Naive thymus-derived CD4-positive, alpha-beta T cell (primary cell): Measurements from ENCODE around the gene THSD4. TPM values are rescaled to one million over a fixed set of nuclear protein-coding genes. Genes with fewer than 3 reads are reported as not detected.

Experiments
- ATAC-seq: fragments of 150-1000 bp; cut with Tn5 transposase; 2 replicates; pipeline ENCODE4 v1.10.0; 2021; ENCODE audit warnings: mild to moderate bottlenecking, moderate library complexity
- CTCF ChIA-PET: fragments of 350-600 bp; sonication (Branson Sonifier 250); formaldehyde crosslinking; loops from one replicate; lab custom pipeline; 2021; ENCODE audit warnings: antibody characterized with exemption; lab: Charles Lee
- POLR2A ChIA-PET: fragments of 350-600 bp; sonication (Branson Sonifier 250); formaldehyde crosslinking; loops from one replicate; lab custom pipeline; 2021; ENCODE audit warnings: antibody characterized with exemption, inconsistent platforms; lab: Charles Lee
- DNase-seq, 9 donors: peaks; one replicate each; pipeline versions ENCODE4 v3.0.0 to v3.0.0-alpha.2; 2020 to 2022; ENCODE audit warnings: mixed read lengths in 1 of 9
- H3K27ac ChIP-seq: one replicate; pipeline ENCODE4 v1.7.0; 2013; ENCODE audit warnings: mild to moderate bottlenecking, low read depth, low read length, moderate library complexity
- H3K27me3 ChIP-seq, 2 donors: one replicate each; pipeline ENCODE4 v1.7.0; 2013; ENCODE audit warnings: low read length in 2 of 2, mild to moderate bottlenecking in 2 of 2, moderate library complexity in 2 of 2; ENCODE audit not compliant: control insufficient read depth in 2 of 2, insufficient read depth in 2 of 2
- H3K36me3 ChIP-seq, 3 experiments: 1 replicate in 2 of 3; 2 replicates in 1 of 3; pipeline ENCODE4 v1.7.0; 2013; ENCODE audit warnings: low read length in 3 of 3, mild to moderate bottlenecking in 3 of 3, moderate library complexity in 1 of 3; ENCODE audit not compliant: insufficient read depth in 3 of 3, control insufficient read depth in 2 of 3
- H3K4me1 ChIP-seq, 2 donors: one replicate each; pipeline ENCODE4 v1.7.0; 2013; ENCODE audit warnings: low read length in 2 of 2, mild to moderate bottlenecking in 2 of 2, moderate library complexity in 1 of 2; ENCODE audit not compliant: control insufficient read depth in 2 of 2, insufficient read depth in 2 of 2
- H3K4me3 ChIP-seq: 2 replicates; pipeline ENCODE4 v1.7.0; 2013; ENCODE audit warnings: mild to moderate bottlenecking, low read length
- H3K9me3 ChIP-seq, 3 experiments: 1 replicate in 2 of 3; 2 replicates in 1 of 3; pipeline ENCODE4 v1.7.0; 2013; ENCODE audit warnings: low read length in 3 of 3; ENCODE audit not compliant: control insufficient read depth in 2 of 3
- H3K27ac Mint-ChIP-seq, 9 donors: one replicate each; pipeline ENCODE4 v1.8.0; 2020 to 2022; ENCODE audit warnings: mixed read lengths in 9 of 9, mild to moderate bottlenecking in 8 of 9, moderate library complexity in 5 of 9, inconsistent platforms in 2 of 9
- H3K27me3 Mint-ChIP-seq, 5 donors: one replicate each; pipeline ENCODE4 v1.8.0; 2021 to 2022; ENCODE audit warnings: mixed read lengths in 5 of 5, mild to moderate bottlenecking in 1 of 5
- H3K36me3 Mint-ChIP-seq, 5 donors: one replicate each; pipeline ENCODE4 v1.8.0; 2020 to 2022; ENCODE audit warnings: mixed read lengths in 5 of 5, mild to moderate bottlenecking in 3 of 5, inconsistent platforms in 1 of 5
- H3K4me1 Mint-ChIP-seq, 7 donors: one replicate each; pipeline ENCODE4 v1.8.0; 2020 to 2022; ENCODE audit warnings: mixed read lengths in 7 of 7, mild to moderate bottlenecking in 3 of 7, inconsistent platforms in 1 of 7
- H3K4me3 Mint-ChIP-seq, 10 donors: one replicate each; pipeline ENCODE4 v1.8.0; 2020 to 2022; ENCODE audit warnings: mild to moderate bottlenecking in 10 of 10, mixed read lengths in 10 of 10, moderate library complexity in 6 of 10, inconsistent platforms in 2 of 10
- H3K9me3 Mint-ChIP-seq, 11 donors: one replicate each; pipeline ENCODE4 v1.8.0; 2020 to 2022; ENCODE audit warnings: mixed read lengths in 11 of 11, mild to moderate bottlenecking in 4 of 11, inconsistent platforms in 1 of 11, moderate library complexity in 1 of 11
- intact Hi-C, 2 donors: fragments of 100-400 bp; cut with micrococcal nuclease; formaldehyde crosslinking; loops; one replicate each; pipeline ENCODE4 v1.15.1; 2023
- polyA plus RNA-seq, 2 donors: library from polyadenylated mRNA; unstranded; fragments of 300-500 nt; fragmentation: Illumina TruSeq; gene quantifications; one replicate each; pipeline ENCODE4 v1.2.3, GENCODE V29; 2021
- total RNA-seq, 6 experiments: library from RNA in 5 of 6; stranded (reverse) in 5 of 6; gene quantifications; 1 replicate in 5 of 6; 2 replicates in 1 of 6; pipeline ENCODE4 v1.2.3 and lab custom pipeline; 2021 to 2026

THSD4 gene
- total and polyA plus RNA-seq, 7 experiments from 2014 or later: not detected

DNA sequence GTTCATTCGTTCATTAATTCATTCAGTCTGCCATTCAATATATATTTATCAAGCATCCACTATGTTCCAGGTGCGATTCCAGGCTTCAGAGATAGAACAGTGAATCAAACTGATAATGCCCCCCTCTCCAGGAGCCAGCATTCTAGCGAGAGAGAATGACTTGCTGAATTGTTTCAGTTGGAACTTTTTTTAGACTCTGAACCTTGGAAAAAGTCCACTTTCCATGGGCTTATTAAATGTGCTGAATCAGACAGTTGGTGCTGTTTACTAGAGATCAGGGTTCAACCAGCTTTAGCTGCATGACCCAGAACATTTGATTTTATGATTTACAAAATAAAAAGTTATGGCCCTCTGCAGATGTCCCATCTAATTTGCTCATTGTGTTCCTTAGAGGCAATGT, 213.2 kb downstream of the THSD4 start:
- CTCF ChIA-PET: no interaction called here

DNA sequence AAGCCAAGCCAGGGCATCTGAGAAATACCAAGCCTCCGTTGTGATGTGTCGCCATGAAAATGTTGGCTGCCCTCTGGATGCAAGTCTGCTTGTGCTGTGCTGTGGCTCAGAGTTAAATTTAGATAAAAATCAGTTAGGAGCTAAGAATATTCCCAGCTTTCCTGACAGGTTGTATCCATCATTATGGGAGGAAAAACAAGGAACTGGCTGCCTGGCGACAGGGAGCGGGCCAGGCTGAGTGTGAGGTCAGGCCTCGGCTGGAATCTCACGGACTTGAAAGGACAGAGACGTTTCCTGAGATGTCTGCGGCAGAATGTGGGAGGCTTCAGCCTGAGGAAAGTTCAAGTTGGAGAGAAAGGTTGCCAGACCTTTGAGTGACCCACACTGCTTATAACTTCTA, 213.8 kb downstream of the THSD4 start:
- no peak for DNase-seq
- no peak overlapping the region for H3K27ac Mint-ChIP-seq
- peaks cover 0 to 9% (median 6%) of the 10 kb centered on the region in 5 donors for H3K27me3 Mint-ChIP-seq
- H3K4me3 Mint-ChIP-seq: no peak overlapping the region
- no peaks in the 10 kb centered on the region for H3K9me3 ChIP-seq
- intact Hi-C loops: no loop called here
- H3K27me3 ChIP-seq: no peaks in the 10 kb centered on the region
- ATAC-seq: no peak
- ChIA-PET POLR2A (no interaction called here), CTCF (no interaction called here)
- no peaks in the 10 kb centered on the region for H3K9me3 Mint-ChIP-seq
- no peak overlapping the region for H3K27ac ChIP-seq
- no peaks in the 10 kb centered on the region for H3K36me3 ChIP-seq
- no peak overlapping the region for H3K4me3 ChIP-seq
- no peaks in the 10 kb centered on the region for H3K4me1 ChIP-seq
- H3K36me3 Mint-ChIP-seq: no peaks in the 10 kb centered on the region
- H3K4me1 Mint-ChIP-seq: peaks cover 0 to 6% (median 0%) of the 10 kb centered on the region in 7 donors

More for the DNA sequence above, 213.2 kb downstream of the THSD4 start:
- H3K27ac Mint-ChIP-seq: no peak overlapping the region
- Histone ChIP-seq H3K4me1 (no peaks in the 10 kb centered on the region), H3K36me3 (no peaks in the 10 kb centered on the region), H3K4me3 (no peak overlapping the region), H3K27me3 (no peaks in the 10 kb centered on the region), H3K27ac (no peak overlapping the region), H3K9me3 (no peaks in the 10 kb centered on the region)
- H3K4me1 Mint-ChIP-seq: peaks cover 0 to under 1% (median 0%) of the 10 kb centered on the region in 7 donors
- no peak overlapping the region for H3K4me3 Mint-ChIP-seq
- no peaks in the 10 kb centered on the region for H3K9me3 Mint-ChIP-seq
- peaks cover 0 to 11% (median 6%) of the 10 kb centered on the region in 5 donors for H3K27me3 Mint-ChIP-seq
- H3K36me3 Mint-ChIP-seq: no peaks in the 10 kb centered on the region
- ATAC-seq: no peak
- DNase-seq: no peak
- POLR2A ChIA-PET: no interaction called here
- intact Hi-C loops: no loop called here

GRCh38 chr15:71329497-71330260, 214.4 kb downstream of the THSD4 start:
- H3K4me3 Mint-ChIP-seq: no peak overlapping the region
- DNase-seq: no peak
- ChIA-PET CTCF (interaction anchor here (0.9 kb wide), 1 partner anchor 8 kb away, joined by 3 read pairs; no protein-coding TSS in a partner anchor), POLR2A (no interaction called here)
- H3K27ac ChIP-seq: no peak overlapping the region
- H3K27me3 Mint-ChIP-seq: peaks cover 0 to 5% (median 2%) of the 10 kb centered on the region in 5 donors
- no peaks in the 10 kb centered on the region for H3K9me3 Mint-ChIP-seq
- H3K27me3 ChIP-seq: no peaks in the 10 kb centered on the region
- H3K9me3 ChIP-seq: no peaks in the 10 kb centered on the region
- no peaks in the 10 kb centered on the region for H3K4me1 ChIP-seq
- intact Hi-C loops: no loop called here
- H3K27ac Mint-ChIP-seq: no peak overlapping the region
- peaks cover 0 to 6% (median 0%) of the 10 kb centered on the region in 7 donors for H3K4me1 Mint-ChIP-seq
- ATAC-seq: no peak
- H3K36me3 Mint-ChIP-seq: no peaks in the 10 kb centered on the region
- no peaks in the 10 kb centered on the region for H3K36me3 ChIP-seq
- no peak overlapping the region for H3K4me3 ChIP-seq

GRCh38 chr15:71330638-71331162, 215.4 kb downstream of the THSD4 start:
- H3K4me1 ChIP-seq: no peaks in the 10 kb centered on the region
- no peak for DNase-seq
- H3K36me3 ChIP-seq: no peaks in the 10 kb centered on the region
- H3K9me3 ChIP-seq: no peaks in the 10 kb centered on the region
- intact Hi-C loops: no loop called here
- ATAC-seq: no peak
- H3K4me3 ChIP-seq: no peak overlapping the region
- Mint-ChIP-seq H3K4me1 (peaks cover 0 to 6% (median 0%) of the 10 kb centered on the region in 7 donors), H3K27ac (no peak overlapping the region), H3K27me3 (no peaks in the 10 kb centered on the region), H3K4me3 (no peak overlapping the region), H3K36me3 (no peaks in the 10 kb centered on the region), H3K9me3 (no peaks in the 10 kb centered on the region)
- no peak overlapping the region for H3K27ac ChIP-seq
- POLR2A ChIA-PET: no interaction called here
- CTCF ChIA-PET: interaction anchor here (0.9 kb wide), 1 partner anchor 9 kb away, joined by 3 read pairs; no protein-coding TSS in a partner anchor
- H3K27me3 ChIP-seq: no peaks in the 10 kb centered on the region

GRCh38 chr15:71331173-71331572, 215.9 kb downstream of the THSD4 start:
- CTCF ChIA-PET: no interaction called here
- intact Hi-C loops: no loop called here

DNA sequence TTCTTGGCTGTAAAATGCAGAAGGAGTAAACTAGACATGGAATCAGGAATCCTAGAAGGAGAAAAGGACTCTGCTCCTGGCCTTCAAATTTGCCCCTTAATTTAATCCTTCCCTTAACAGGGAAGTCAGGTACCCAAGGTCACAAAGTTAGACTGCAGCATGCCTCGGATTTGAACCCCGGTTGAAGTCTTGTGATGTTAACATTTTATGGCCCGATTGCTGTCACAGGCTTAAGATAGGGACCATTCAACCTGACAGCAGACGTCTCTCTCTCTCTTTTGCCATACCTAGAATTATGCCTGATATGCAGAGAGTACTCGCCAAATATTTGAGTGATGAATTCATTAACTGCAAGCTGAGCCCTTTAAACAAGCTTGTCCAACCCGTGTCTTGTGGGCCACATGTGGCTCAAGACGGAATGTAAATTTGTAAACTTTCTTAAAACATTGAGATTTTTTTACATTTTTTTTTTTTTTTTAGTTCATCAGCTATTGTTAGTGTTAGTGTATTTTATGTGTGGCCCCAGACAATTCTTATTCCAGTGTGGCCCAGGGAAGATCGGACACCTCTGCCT, 217.2 kb downstream of the THSD4 start:
- POLR2A ChIA-PET: no interaction called here
- H3K4me3 ChIP-seq: no peak overlapping the region

More at GRCh38 chr15:71331173-71331572, 215.9 kb downstream of the THSD4 start:
- Mint-ChIP-seq H3K4me1 (peaks cover 0 to 6% (median 0%) of the 10 kb centered on the region in 7 donors), H3K9me3 (no peaks in the 10 kb centered on the region), H3K36me3 (no peaks in the 10 kb centered on the region), H3K4me3 (no peak overlapping the region), H3K27me3 (no peaks in the 10 kb centered on the region), H3K27ac (no peak overlapping the region)
- Histone ChIP-seq H3K27ac (no peak overlapping the region), H3K4me3 (no peak overlapping the region), H3K4me1 (no peaks in the 10 kb centered on the region), H3K27me3 (no peaks in the 10 kb centered on the region), H3K36me3 (no peaks in the 10 kb centered on the region), H3K9me3 (no peaks in the 10 kb centered on the region)
- POLR2A ChIA-PET: no interaction called here
- no peak for ATAC-seq
- DNase-seq: no peak

More for the DNA sequence above, 217.2 kb downstream of the THSD4 start:
- H3K4me1 ChIP-seq: no peaks in the 10 kb centered on the region
- ATAC-seq: no peak
- Mint-ChIP-seq H3K27me3 (peaks cover 0 to 4% (median 0%) of the 10 kb centered on the region in 5 donors), H3K27ac (peak overlapping the region in 1 of 9 donors; percentile 8), H3K36me3 (no peaks in the 10 kb centered on the region), H3K9me3 (no peaks in the 10 kb centered on the region), H3K4me1 (peaks cover 0 to 6% (median 0%) of the 10 kb centered on the region in 7 donors), H3K4me3 (no peak overlapping the region)
- H3K27ac ChIP-seq: no peak overlapping the region
- CTCF ChIA-PET: no interaction called here
- no peaks in the 10 kb centered on the region for H3K9me3 ChIP-seq
- no peaks in the 10 kb centered on the region for H3K27me3 ChIP-seq
- no peak for DNase-seq
- H3K36me3 ChIP-seq: no peaks in the 10 kb centered on the region
- intact Hi-C loops: no loop called here
